ENCODE measurements around the gene KIF18B. TPM values are rescaled to one million over a fixed set of nuclear protein-coding genes. Genes with fewer than 3 reads are reported as not detected.

KIF18B gene
- total RNA-seq, 1 experiment from 2014 or later: 82.2 TPM

- no peak overlapping the region for H3K4me3 Mint-ChIP-seq
- H3K27me3 Mint-ChIP-seq (ENCODE audit: low read depth): peaks cover 22% of the 10 kb centered on the region
- ChIA-PET CTCF (interaction anchor here (1.1 to 8.2 kb wide), 5 partner anchors 10 to 180 kb away, joined by 3 to 76 read pairs (median 6); partner anchors contain the start of genes ACBD4 and C1QL1), POLR2A (interaction anchor here (0.7 kb wide), 1 partner anchor 180 kb away, joined by 9 read pairs; no protein-coding TSS in a partner anchor)
- H3K36me3 Mint-ChIP-seq: no peaks in the 10 kb centered on the region
- peaks cover 9% of the 10 kb centered on the region for H3K4me1 Mint-ChIP-seq
- H3K9me3 Mint-ChIP-seq: no peaks in the 10 kb centered on the region
- ATAC-seq: no peak
- TF ChIP-seq ESRRA (CRISPR knock-in tag; IDR thresholded peaks at IDR 0.05; ENCODE audit: borderline replicate concordance): no peak
- no peak for TF ChIP-seq NFYB (CRISPR knock-in tag; conservative IDR thresholded peaks at IDR 0.05; ENCODE audit: low read depth)
- TF ChIP-seq ZNF532 (CRISPR knock-in tag; IDR thresholded peaks at IDR 0.05; ENCODE audit: borderline replicate concordance): no peak
- no peak for TF ChIP-seq CBFB (CRISPR knock-in tag; IDR thresholded peaks at IDR 0.05; ENCODE audit: low read depth)
- TF ChIP-seq JAZF1 (CRISPR knock-in tag; IDR thresholded peaks at IDR 0.05): no peak
- TF ChIP-seq ELF4 (CRISPR knock-in tag; IDR thresholded peaks at IDR 0.05; ENCODE audit: low read depth): no peak
- TF ChIP-seq CTCF (IDR thresholded peaks at IDR 0.05): no peak
- TF ChIP-seq ATF2 (CRISPR knock-in tag; IDR thresholded peaks at IDR 0.05; ENCODE audit: borderline replicate concordance, low read depth): no peak
- TF ChIP-seq ZNF263 (CRISPR knock-in tag; IDR thresholded peaks at IDR 0.05; ENCODE audit: low read depth): no peak
- no peak for TF ChIP-seq ZNF317 (CRISPR knock-in tag; IDR thresholded peaks at IDR 0.05; ENCODE audit: borderline replicate concordance, low read depth)
- TF ChIP-seq ERG (CRISPR knock-in tag; IDR thresholded peaks at IDR 0.05): no peak
- no peak for TF ChIP-seq TP53 (CRISPR knock-in tag; IDR thresholded peaks at IDR 0.05)
- no peak for TF ChIP-seq MAX (CRISPR knock-in tag; IDR thresholded peaks at IDR 0.05)
- TF ChIP-seq FOXP4 (CRISPR knock-in tag; IDR thresholded peaks at IDR 0.05): no peak
- DNase-seq (ENCODE audit: low spot score): no peak
- H3K27ac Mint-ChIP-seq: no peak overlapping the region
Observed at GRCh38 chr17:44955674-44956425, 8.3 kb upstream of the KIF18B start.
